ENCODE measurements around the gene CRYBG1.
"Not testable (repeated sequence)": the region's sequence is repeated elsewhere in the genome, so short reads cannot be mapped to it uniquely, and the experiment has no call there.

CRYBG1 gene

DNA sequence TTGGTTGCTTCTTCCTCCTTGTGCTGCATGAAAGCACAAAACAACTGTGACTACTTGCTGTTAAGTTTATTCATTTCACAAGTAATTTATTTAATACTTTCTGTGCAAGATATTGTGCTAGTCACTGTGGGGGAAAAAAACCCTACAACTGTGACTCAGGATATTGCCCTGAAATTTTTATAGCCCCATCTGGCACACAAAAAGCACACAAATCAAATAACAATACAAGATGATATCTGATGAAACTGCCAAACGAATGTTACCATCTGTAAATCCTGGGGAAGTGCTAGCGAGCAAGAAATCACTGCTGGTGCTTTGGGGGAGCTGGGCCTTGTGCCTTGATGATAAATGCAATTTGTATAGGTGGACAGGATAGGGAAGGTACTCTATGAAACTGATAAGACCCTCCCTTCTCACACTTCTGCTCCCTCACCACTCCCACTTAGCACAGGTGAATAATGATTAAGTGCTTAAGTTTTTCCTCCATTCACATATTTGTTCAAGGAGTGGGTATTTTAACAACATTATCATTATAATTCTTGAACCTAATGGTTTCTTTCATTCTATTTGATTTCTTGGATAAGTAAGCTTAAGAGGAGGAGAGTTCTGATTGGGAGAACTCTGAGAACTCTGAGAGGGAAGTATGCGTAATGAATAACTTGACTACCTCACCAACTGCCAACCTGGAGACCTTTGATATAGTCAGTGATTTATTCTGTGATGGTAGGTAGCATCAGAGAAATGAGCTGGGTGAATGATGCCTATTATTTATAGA, 153.5 kb downstream of the CRYBG1 start:
- TF ChIP-seq REST (IDR thresholded peaks at IDR 0.05; ENCODE audit: insufficient replicate concordance, low read depth) (no peak), SPI1 (IDR thresholded peaks at IDR 0.05; ENCODE audit: borderline replicate concordance, low read depth) (peak; percentile 49; the same call in 1 of the 2 replicates)
- Histone ChIP-seq H3K4me3 (replicated peaks; ENCODE audit: insufficient read depth, low read length) (peak overlapping the region; percentile 58), H3K27me3 (ENCODE audit: insufficient read depth, poor library complexity, severe bottlenecking) (no peaks in the 10 kb centered on the region), H3K27ac (replicated peaks) (peak overlapping the region; percentile 93)
- DNase-seq (ENCODE audit: low read depth in 1 of 2, low spot score in 1 of 2): no peak

- H3K27me3 ChIP-seq (ENCODE audit: insufficient read depth, poor library complexity, severe bottlenecking): no peaks in the 10 kb centered on the region
- H3K4me3 ChIP-seq (replicated peaks; ENCODE audit: insufficient read depth, low read length): peak overlapping the region; percentile 13
- no peak for DNase-seq (ENCODE audit: low read depth in 1 of 2, low spot score in 1 of 2)
- no peak overlapping the region; the same call in 1 of the 2 replicates for H3K27ac ChIP-seq (replicated peaks)
- TF ChIP-seq REST (IDR thresholded peaks at IDR 0.05; ENCODE audit: insufficient replicate concordance, low read depth) (no peak), SPI1 (IDR thresholded peaks at IDR 0.05; ENCODE audit: borderline replicate concordance, low read depth) (no peak), GABPA (IDR thresholded peaks at IDR 0.05; ENCODE audit: low read depth) (no peak)
Measured at GRCh38 chr6:106514583-106514885, 154.0 kb downstream of the CRYBG1 start.

- H3K27me3 ChIP-seq (ENCODE audit: insufficient read depth, poor library complexity, severe bottlenecking); H3K4me3 ChIP-seq (replicated peaks; ENCODE audit: insufficient read depth, low read length); DNase-seq (ENCODE audit: low read depth in 1 of 2, low spot score in 1 of 2): not testable (repeated sequence)
- peak overlapping the region; percentile 44; the same call in 1 of the 2 replicates for H3K27ac ChIP-seq (replicated peaks)
Measured at GRCh38 chr6:106515582-106515981, 155.1 kb downstream of the CRYBG1 start.

GRCh38 chr6:106516616-106517015, 156.1 kb downstream of the CRYBG1 start:
- peak; percentile 5; the same call in 1 of the 2 replicates for TF ChIP-seq SPI1 (IDR thresholded peaks at IDR 0.05; ENCODE audit: borderline replicate concordance, low read depth)
- no peak for TF ChIP-seq REST (IDR thresholded peaks at IDR 0.05; ENCODE audit: insufficient replicate concordance, low read depth)
- no peak for TF ChIP-seq POLR2AphosphoS5 (IDR thresholded peaks at IDR 0.05; ENCODE audit: low read depth)
- Histone ChIP-seq H3K4me3 (replicated peaks; ENCODE audit: insufficient read depth, low read length) (no peak overlapping the region), H3K27me3 (ENCODE audit: insufficient read depth, poor library complexity, severe bottlenecking) (no peaks in the 10 kb centered on the region), H3K27ac (replicated peaks) (peak overlapping the region; percentile 44)
- no peak for DNase-seq (ENCODE audit: low read depth in 1 of 2, low spot score in 1 of 2)

DNA sequence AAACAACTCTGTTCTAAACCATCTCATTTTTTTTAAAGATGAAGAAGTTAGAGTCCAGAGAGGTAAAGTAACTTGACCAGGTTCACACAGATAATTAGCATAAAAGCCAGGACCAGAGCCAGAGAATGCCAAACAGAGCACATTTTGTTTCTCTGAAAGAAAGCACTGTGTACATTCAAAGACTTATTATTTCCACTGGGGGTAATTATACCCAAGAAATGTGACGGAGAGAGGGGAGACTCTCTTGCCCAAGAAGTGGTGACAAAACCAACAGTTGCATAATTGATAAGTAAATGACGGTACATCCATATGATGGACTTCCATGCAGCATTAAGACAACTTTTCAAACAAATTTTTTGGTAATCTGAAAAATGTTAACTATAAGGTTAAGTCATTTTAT, 157.2 kb downstream of the CRYBG1 start:
- no peak overlapping the region for H3K4me3 ChIP-seq (replicated peaks; ENCODE audit: insufficient read depth, low read length)
- H3K27me3 ChIP-seq (ENCODE audit: insufficient read depth, poor library complexity, severe bottlenecking): no peaks in the 10 kb centered on the region
- DNase-seq (ENCODE audit: low read depth in 1 of 2, low spot score in 1 of 2): peak in 1 of 2 experiments; percentile 67
- no peak for TF ChIP-seq GABPA (IDR thresholded peaks at IDR 0.05; ENCODE audit: low read depth)
- no peak for TF ChIP-seq REST (IDR thresholded peaks at IDR 0.05; ENCODE audit: insufficient replicate concordance, low read depth)
- TF ChIP-seq POLR2AphosphoS5 (IDR thresholded peaks at IDR 0.05; ENCODE audit: low read depth): no peak
- TF ChIP-seq, protein P1, sequence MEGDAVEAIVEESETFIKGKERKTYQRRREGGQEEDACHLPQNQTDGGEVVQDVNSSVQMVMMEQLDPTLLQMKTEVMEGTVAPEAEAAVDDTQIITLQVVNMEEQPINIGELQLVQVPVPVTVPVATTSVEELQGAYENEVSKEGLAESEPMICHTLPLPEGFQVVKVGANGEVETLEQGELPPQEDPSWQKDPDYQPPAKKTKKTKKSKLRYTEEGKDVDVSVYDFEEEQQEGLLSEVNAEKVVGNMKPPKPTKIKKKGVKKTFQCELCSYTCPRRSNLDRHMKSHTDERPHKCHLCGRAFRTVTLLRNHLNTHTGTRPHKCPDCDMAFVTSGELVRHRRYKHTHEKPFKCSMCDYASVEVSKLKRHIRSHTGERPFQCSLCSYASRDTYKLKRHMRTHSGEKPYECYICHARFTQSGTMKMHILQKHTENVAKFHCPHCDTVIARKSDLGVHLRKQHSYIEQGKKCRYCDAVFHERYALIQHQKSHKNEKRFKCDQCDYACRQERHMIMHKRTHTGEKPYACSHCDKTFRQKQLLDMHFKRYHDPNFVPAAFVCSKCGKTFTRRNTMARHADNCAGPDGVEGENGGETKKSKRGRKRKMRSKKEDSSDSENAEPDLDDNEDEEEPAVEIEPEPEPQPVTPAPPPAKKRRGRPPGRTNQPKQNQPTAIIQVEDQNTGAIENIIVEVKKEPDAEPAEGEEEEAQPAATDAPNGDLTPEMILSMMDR (IDR thresholded peaks at IDR 0.05; ENCODE audit: insufficient read depth, low read length): no peak
- no peak for TF ChIP-seq SPI1 (IDR thresholded peaks at IDR 0.05; ENCODE audit: borderline replicate concordance, low read depth)
- H3K27ac ChIP-seq (replicated peaks): peak overlapping the region; percentile 40
